GM18873 (cell line): ENCODE data around the gene PRKCE.

Source experiments
- ATAC-seq: cut with Tn5 transposase; IDR thresholded peaks from one replicate; pipeline ENCODE4 v1.9.1; 2021; ENCODE audit warnings: mild to moderate bottlenecking, moderate library complexity, moderate number of reproducible peaks; ENCODE audit not compliant: unreplicated experiment, low FRiP score

Gene PRKCE

DNA sequence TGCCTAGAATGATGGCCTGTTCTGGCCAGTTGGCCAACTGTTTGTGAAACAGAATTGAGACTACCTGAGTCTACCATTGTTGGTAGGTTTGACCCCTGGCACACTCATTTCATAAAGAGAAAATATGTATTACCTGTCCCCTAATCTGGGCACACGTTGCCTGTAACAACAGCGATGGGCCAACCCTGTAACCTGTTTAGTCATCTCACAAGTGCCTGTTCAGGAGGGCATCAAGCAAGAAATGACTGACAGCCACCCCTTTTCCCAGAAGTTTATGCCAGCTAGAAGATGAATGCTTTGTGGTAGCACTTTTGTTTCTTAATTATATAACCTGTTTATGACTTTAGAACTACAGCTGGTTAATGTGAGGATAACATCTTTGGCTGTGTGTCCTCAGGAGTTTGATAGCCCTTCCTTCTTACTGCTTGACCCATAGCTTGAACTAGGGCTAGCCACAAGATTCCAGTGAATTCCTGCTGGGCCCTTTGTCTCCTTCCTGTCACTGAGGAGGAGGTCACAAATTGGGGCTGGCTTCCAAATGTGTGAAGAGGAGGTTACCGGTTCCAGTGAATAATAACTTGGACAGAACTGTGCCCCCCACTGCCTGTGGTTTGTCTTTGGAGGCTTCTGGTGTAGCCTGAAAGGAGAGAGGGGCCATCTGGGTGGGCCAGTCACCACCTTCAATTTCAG is 371.8 kb downstream of the PRKCE start:
- ATAC-seq = no peak

DNA sequence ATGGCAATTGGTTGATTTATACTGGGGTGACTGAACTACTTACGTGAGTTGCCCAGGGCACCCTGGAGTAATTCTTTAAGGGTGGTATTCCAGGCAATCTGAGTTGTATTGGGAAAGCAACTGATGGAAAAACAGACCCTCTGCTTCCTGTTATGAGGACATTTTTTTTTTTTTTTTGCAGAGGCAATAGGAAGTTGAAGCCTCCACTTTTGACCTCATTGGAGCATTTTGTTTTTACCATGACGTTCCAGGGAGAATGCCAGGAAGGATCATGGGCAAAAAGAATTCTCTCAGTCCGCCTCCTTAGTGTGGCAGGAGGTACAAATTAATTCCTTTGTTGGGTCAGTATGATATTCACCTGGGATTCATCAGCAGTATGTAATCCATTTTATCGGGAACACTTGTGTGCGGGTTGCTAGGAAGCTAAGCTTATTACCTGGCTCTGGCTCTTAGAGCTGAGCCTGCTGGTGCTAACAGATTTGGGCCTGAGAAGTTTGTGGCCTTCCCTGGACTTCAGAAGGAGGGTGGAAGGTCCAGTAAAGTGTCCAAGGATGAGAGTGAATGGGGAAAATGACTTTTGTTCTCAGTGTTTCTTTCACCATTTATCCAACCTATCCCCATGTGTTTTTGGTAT is 372.8 kb downstream of the PRKCE start:
- ATAC-seq = no peak

DNA sequence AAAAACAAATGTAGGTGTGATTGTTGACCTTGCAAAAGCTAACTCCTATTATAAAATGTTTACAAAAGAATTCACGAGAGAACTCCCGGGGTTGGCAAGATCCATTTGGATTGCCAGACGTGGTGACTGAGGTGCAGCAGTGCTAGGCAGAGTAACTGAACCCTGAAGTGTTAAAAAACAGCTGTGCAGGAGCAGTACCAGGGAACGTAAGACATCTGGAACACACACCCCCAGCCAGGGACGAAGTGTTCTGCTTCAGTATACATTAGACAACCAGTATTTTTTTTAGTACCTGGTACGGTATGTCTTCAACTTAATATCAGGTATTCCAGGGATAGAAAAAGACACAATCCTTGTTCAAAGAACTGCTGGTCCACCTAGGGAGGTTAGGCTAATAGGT is 373.6 kb downstream of the PRKCE start:
- no peak for ATAC-seq

DNA sequence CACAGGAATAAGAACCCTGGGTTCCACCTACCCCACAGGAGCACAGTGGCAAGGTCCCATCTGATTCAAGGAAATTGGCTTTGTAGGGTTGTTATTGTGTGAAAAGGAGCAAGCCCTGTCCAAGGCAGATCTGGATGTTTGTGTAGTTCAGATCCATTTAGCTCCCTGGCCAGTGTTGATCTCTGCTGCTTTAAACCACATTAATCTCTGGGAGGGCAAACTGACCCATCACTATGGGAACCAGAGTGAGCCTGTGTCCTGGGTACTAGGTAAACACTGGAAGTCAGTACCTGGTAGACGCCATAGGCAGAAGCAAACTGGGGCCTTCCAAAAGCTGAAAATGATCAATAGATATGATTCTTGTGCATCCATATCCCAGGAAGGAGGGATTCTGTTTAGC is 374.2 kb downstream of the PRKCE start:
- no peak for ATAC-seq

DNA sequence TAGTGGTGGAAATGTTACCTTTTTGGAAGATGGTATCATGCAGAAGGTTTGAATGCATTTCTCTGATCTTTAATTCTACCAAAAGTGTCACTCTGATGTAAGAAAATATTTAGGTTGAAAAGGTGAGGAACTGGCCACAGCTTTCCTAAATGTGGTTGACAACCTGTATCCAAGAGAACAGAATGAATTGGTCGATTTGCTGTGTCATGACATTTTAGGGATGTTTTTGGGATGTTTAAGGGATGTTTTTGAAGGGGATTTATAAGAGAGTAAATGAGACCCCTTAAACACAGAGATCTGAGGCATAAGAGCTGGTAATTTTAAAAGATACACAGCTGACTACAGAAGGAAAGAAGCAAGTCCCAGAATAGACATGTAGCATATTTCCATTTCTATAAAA is 375.0 kb downstream of the PRKCE start:
- no peak for ATAC-seq

DNA sequence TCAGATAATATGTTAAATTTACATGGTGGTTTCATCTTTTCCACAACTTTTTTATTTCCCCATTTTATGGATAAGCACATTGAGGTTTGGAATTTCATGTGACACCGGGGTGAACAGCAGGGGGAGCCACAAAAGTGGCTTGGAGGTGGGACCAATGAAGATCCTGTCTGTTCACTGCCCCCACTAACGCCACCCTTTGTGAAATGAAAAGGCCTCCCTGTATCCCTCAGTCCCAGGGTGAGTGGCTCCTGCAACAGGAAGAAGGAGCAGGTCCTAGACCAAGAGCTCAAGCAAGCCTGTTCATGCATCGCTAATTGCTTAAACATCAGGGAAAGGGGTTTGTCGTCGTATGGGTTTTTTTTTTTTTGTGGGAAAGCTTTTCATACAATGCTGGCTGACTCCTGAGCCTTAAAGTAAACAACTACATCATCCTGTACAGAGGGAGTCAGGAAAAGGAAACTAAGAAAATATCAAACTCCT is 377.9 kb downstream of the PRKCE start:
- no peak for ATAC-seq

DNA sequence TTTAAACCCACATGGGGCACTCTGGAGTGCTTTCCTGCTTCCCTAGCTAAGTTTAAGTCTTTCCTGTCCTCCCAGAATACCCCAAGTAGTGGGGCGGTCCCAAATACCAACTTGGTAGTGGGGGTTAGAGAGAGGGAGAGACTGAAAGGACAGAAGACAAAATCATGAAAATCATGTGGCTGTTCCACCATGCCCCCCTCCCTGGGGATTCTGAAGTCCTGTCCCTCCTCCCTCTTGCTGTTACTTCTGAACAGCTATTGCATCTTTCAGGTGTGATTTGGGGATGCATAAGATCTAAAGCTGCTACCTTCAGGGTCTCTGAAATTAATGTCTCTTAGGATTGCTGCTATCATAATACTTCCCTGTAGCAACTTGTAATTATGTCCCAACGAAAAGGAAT is 378.9 kb downstream of the PRKCE start:
- ATAC-seq = no peak

DNA sequence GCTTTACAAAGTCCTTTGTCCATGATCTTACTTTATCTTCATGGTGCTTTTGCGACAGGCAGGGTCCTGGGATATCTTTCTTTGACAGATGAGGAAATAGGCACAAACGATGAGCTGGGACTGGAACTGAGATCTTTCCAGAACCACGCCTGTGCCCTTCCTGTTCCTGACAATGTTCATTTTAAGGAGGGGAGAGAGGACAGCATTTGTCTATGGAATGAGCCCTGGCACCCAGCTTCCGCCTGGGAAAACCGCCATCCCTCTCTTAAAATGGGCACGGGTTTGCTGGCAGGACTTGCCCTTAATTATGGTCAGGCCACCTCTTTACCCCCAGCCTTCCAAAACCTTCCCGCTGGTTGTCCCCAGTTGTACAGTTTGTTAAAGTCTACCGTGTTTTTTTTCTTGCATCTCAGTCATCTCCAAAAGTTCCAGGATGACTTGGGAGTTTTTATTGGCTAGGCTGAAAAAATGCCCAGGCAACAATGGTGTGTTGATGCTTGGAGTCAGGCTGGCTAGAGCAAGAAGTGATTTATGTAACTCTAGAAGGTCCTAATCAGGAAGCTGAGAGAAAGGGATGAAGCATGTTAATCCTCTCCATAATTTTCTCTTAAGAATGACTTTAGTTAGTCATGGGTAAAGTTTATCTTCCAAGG is 380.8 kb downstream of the PRKCE start:
- ATAC-seq = no peak

DNA sequence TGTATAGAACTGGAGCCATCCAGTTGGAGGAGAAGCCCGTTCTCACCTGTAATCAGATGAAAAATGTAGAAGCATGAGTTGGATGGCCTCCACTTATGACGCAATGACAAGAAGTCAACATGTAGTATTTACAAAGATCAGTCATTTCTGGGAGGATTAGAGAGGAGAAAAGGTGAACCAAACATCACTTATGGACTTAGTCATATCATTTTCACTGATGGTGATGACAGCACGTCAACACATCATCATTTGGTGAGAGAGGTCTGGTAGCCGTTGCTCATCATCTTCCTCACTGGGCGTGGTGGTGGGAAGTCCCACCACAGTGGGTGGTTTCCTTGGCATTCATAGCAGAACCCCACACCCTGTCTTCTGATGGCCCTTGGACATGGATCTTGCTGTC is 381.5 kb downstream of the PRKCE start:
- peak; percentile 53 for ATAC-seq

DNA sequence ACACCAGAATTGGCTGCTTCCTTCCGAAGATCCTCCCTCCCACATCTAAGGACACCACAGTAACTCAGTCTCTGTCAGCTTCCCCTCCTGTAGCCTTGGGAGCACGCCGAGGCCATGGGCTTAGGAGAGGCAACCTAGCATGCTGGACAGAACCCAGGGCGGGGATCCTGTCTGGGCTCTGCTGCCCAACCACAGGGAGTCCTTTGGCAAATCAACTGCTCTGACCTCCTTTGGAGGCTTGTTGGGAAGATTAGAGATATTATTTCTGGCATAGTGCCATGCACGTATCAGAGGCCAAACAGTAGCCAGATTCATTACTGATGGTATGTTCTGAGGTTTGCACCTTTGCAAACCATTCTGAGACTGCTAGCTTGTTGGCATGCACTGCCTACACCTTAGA is 383.1 kb downstream of the PRKCE start:
- ATAC-seq = no peak

DNA sequence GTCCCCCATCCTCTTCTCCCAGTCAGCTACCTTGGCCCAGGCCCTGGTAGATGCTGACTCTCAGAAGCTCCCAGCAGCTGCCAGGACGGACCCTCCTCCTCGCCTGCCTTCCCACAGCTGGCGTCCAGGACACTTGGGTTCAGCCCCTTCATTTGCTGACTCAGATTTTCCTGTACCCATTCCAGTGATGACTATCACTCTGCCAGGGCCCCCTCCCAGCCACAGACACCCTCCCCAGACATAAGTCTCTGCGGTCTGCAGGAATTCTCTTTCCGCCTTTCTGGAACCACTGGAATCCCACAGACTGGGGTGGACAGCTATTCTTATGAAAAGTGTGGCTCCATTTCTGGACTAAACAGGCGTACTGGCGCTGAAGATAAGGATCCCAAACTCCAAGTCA is 385.5 kb downstream of the PRKCE start:
- no peak for ATAC-seq

DNA sequence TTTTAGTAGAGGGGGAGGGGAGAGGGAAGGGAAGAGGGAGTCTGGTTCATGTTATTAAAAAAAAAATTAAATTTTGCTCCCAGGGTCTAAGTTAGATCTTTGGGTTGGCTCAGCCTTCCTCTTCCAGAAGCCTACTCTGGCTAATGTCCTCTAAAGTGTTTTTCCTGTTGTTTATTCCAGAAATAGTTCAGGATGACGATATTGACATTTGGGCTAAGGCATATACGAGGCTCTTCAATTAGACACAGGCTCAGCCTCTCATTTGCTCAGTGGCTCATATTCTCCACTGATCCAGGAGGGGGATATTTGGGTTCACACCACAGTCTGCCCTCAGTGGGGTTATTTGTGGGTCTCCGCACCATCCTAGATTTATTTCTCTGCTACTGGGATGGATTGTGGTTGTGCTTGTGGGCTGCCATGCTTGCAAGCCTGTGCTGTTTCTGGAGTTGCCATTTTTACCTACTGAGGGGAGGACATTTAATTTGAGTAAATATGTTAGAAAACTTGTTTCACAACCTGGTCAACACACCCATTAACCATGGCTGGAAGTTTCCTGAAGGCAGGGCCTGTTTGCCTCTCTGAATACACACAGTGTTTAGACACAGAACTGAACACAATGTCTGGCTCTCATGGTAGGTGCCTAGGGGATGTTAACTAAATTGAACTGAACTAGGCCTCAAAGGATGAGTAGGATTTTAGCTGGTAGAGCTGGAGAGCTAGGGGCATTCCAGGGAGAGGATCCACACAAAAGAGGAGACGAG is 388.2 kb downstream of the PRKCE start:
- no peak for ATAC-seq

DNA sequence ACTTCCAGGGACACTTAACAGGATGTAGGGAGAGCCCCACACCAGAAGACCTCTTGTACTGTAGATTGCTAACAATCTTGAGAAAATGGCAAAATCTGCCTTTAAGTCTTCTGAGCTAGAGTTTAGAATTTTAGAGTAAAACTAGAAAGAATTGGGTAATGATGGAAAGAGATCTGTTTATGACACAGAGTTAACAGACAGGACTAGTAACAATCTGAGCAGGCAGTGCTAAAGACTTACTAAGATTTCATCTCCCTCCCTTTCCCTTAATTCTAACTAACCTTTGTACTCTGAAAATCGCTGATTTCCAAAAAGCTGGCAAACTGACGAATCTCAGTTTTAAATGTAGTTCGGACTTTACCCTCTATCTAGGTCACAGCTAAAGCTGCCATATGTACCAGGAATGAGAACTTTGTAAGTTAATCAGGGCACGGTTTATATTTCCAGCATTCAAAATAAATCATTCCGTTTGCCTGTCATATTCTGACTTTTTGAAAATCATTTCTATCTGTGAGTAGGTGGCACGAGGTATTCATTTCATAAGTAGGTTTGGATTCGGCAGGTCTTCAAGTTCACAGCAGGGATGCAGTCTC is 389.2 kb downstream of the PRKCE start:
- no peak for ATAC-seq

DNA sequence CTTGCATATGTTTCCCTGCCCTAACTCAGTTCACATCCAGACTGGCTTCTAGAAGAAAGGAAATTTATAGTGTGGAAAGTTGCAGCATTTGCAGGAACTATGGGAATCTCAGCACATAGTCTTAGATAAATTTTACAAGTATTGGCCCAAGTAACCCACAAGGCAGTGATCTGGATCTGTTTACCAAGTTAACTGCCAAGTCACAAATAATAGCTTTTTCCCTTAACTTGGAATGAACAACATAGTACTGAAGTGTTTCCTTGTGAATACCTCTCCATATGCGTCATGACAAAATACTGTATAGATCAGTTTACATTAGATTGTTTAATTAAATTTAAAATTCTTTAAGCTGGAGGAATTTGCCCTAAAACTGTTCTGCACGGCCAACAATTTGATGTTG is 390.0 kb downstream of the PRKCE start:
- ATAC-seq = no peak

DNA sequence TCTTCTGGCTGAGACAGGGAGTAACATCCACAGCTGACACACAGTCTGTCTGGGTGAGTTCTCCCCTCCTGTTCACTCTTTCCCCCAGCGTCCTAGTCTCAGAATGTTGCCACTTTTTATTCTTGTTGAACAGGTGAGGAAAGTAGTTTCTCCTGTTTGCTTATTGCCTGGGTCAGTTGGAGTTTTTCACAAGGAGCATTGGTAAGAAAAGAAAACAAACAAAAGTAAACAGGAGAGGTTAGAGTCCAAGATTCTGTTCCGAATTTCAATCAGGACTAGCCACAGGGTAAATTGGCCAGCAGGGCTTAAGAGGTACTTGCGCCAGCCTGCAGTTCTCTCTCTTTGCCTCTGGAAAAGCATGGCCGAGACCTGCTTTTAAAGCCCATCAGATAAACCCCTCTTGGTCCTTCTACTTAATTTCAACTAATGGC is 390.7 kb downstream of the PRKCE start:
- no peak for ATAC-seq

DNA sequence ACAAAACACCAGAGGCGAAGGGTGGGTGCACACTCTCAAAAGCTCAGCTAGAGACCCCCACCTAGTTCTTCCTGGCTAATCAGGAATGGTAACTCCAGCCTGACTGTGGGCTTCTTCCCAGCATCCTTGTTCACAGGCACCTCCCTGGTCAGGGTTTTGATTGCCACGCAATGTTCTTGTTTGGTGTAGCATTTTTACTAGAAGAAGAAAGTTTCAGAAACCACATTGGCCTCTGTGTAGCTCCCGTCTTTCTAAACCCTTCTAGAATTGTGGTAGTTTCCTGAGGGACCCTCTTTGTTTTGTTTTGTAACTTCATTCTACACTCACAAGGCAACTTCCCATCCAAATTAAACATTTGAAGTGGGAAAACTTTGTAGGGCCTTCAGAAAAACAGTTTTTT is 391.2 kb downstream of the PRKCE start:
- no peak for ATAC-seq

DNA sequence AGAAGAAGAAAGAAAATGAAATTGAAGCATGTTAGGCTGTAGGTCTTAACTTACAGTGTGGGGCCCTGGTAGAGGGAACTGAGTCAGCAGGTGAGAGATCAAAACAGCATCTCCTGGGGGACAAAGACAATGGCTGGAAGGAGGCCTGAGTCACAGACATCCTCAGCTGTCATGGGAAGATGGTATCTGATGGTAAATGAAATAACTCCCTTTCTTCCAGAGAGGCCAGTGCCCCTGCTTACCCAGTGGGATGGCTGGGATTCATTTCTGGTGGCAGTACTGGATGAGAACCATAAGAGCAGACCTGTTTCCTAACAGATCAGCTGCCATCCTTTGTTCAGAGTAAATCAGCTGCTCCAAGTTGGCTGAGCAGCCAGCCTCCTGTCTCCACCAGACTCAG is 394.4 kb downstream of the PRKCE start:
- no peak for ATAC-seq

DNA sequence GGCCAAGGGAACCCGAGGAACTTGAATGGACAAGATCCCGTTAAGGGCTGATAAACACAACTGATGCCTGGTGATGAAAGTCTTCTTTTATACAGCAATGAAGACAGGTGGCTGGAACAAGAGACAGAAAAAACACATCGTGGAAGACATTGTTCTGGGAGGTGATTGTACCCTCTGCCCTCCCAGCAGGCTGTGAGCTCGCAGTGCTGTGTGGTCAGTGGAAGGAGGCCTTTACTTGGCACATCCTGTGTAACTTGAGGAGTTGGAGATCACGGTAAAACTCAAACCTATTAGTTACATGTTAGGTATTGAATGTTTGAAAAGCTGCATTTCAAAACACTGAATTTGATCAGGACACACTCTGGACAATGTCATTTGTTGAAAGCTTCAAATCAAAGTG is 395.8 kb downstream of the PRKCE start:
- no peak for ATAC-seq

DNA sequence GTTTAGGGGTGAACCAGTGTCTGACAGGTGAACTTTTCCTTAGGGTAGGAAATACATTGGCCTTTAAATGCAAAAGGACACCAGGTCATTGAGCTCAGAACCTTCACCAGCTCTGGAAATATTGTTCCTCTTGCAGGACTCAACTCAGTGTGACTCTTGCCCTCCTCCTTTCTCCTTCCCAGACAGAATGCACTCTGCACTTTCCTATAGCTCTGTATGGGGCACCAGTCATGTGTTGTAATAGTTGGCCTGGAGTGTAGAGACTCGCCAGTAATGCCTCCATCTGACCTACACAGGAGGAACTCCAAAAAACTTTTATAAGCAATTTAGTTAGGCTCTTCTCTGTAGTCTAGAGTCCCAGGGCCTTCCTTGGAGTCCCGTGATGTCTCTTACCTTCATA is 397.2 kb downstream of the PRKCE start:
- no peak for ATAC-seq

DNA sequence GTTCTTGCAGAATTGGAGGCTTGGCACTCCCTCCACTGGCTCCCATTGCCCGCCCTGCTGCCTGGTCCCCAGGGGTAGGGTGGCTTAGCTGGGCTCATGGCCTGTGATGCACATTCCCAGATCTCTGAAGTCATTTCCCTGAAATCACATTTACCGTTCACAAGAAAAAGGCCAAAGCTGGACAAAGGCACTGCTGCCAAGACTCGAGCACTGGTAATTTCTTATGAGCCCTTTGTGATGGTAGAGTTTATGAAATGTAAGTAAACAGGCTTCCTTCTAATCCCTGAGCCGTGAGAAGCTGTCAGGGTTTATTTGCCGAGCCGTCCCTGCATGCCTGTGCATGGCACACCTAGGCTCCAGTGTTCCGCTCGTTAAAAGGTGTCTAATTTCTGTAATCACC is 398.6 kb downstream of the PRKCE start:
- ATAC-seq = no peak

DNA sequence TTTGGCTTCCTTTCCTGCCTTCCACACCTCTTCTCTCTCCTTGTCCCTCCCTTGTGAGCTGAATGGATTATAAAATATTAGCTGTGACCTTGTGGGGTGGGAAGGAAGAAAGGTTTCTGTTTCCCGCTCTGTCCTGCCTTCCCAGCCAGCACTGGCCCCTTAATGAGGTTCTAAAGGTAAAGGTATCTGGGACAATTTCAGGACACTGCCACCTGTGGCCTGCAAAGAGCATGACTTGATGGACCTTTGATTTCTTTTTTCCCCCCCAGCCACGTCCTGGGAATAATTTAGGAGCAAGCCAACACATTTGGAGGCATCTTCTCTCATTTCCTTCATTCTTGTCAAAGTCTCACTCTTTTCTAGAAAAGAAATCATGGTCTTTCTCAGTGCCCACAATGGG is 399.0 kb downstream of the PRKCE start:
- ATAC-seq = no peak
